ENCODE results near the gene UTP15. TPM values are rescaled to one million over a fixed set of nuclear protein-coding genes. Genes with fewer than 3 reads are reported as not detected.

UTP15 gene
- polyA plus RNA-seq, 3 donors, result 2.8 to 8.6 (median 2.8) TPM

GRCh38 chr5:73587923-73588322 is 22.4 kb downstream of the UTP15 start:
- Histone ChIP-seq H3K27me3 (ENCODE audit: control insufficient read depth in 2 of 2, insufficient read depth in 2 of 2, low read length in 2 of 2) (no peaks in the 10 kb centered on the region), H3K36me3 (replicated peaks in 1 of 2; ENCODE audit: control insufficient read depth in 1 of 2, insufficient read depth in 2 of 2, low read length in 2 of 2) (no peaks in the 10 kb centered on the region), H3K9ac (ENCODE audit: insufficient read depth, low read length, poor library complexity, severe bottlenecking) (no peak overlapping the region), H3K4me3 (replicated peaks in 1 of 3; ENCODE audit: low read depth in 2 of 3, low read length in 3 of 3) (no peak overlapping the region), H3K4me1 (ENCODE audit: control insufficient read depth in 1 of 2, insufficient read depth in 2 of 2, low read length in 2 of 2) (no peaks in the 10 kb centered on the region), H3K9me3 (replicated peaks in 1 of 2; ENCODE audit: control insufficient read depth in 1 of 2, insufficient read depth in 1 of 2, low read length in 2 of 2) (no peaks in the 10 kb centered on the region), H3K79me2 (ENCODE audit: insufficient read depth, low read length) (no peaks in the 10 kb centered on the region), H4K20me1 (ENCODE audit: insufficient read depth, low read length) (no peaks in the 10 kb centered on the region), H2AFZ (ENCODE audit: insufficient read depth, low read depth, low read length, poor library complexity, severe bottlenecking) (no peak overlapping the region), H3K4me2 (replicated peaks; ENCODE audit: extremely low read depth, low read length, poor library complexity, severe bottlenecking) (no peak overlapping the region), H3K27ac (ENCODE audit: low read depth in 1 of 2, low read length in 2 of 2) (no peak overlapping the region)
- H3K27me3 Mint-ChIP-seq (ENCODE audit: low read depth in 3 of 3), result peaks cover 0 to 4% (median 1%) of the 10 kb centered on the region in 3 donors
- no peak overlapping the region for H3K4me3 Mint-ChIP-seq
- WGBS (ENCODE audit: insufficient coverage), result no CpG with 5 or more reads among the region's 1 CpG
- DNase-seq, result no peak
- no peaks in the 10 kb centered on the region for H3K4me1 Mint-ChIP-seq
- no peak for TF ChIP-seq CTCF (IDR thresholded peaks at IDR 0.05)
- H3K27ac Mint-ChIP-seq, result no peak overlapping the region
- intact Hi-C loops (cut with micrococcal nuclease), result no loop called here
- no peaks in the 10 kb centered on the region for H3K9me3 Mint-ChIP-seq
- no peaks in the 10 kb centered on the region for H3K36me3 Mint-ChIP-seq

GRCh38 chr5:73591102-73591695 is 25.7 kb downstream of the UTP15 start:
- Histone ChIP-seq H3K27ac (ENCODE audit: low read depth in 1 of 2, low read length in 2 of 2) (no peak overlapping the region), H3K27me3 (ENCODE audit: control insufficient read depth in 2 of 2, insufficient read depth in 2 of 2, low read length in 2 of 2) (no peaks in the 10 kb centered on the region), H3K4me3 (replicated peaks in 1 of 3; ENCODE audit: low read depth in 2 of 3, low read length in 3 of 3) (no peak overlapping the region), H3K4me2 (replicated peaks; ENCODE audit: extremely low read depth, low read length, poor library complexity, severe bottlenecking) (no peak overlapping the region), H3K36me3 (replicated peaks in 1 of 2; ENCODE audit: control insufficient read depth in 1 of 2, insufficient read depth in 2 of 2, low read length in 2 of 2) (no peaks in the 10 kb centered on the region), H3K9ac (ENCODE audit: insufficient read depth, low read length, poor library complexity, severe bottlenecking) (no peak overlapping the region), H3K4me1 (ENCODE audit: control insufficient read depth in 1 of 2, insufficient read depth in 2 of 2, low read length in 2 of 2) (no peaks in the 10 kb centered on the region), H2AFZ (ENCODE audit: insufficient read depth, low read depth, low read length, poor library complexity, severe bottlenecking) (no peak overlapping the region), H3K79me2 (ENCODE audit: insufficient read depth, low read length) (no peaks in the 10 kb centered on the region), H4K20me1 (ENCODE audit: insufficient read depth, low read length) (no peaks in the 10 kb centered on the region), H3K9me3 (replicated peaks in 1 of 2; ENCODE audit: control insufficient read depth in 1 of 2, insufficient read depth in 1 of 2, low read length in 2 of 2) (no peaks in the 10 kb centered on the region)
- Mint-ChIP-seq H3K36me3 (no peaks in the 10 kb centered on the region), H3K4me3 (no peak overlapping the region), H3K27me3 (ENCODE audit: low read depth in 3 of 3) (peaks cover 0 to 4% (median 1%) of the 10 kb centered on the region in 3 donors), H3K27ac (no peak overlapping the region), H3K4me1 (no peaks in the 10 kb centered on the region), H3K9me3 (no peaks in the 10 kb centered on the region)
- no CpG with 5 or more reads among the region's 4 CpGs for WGBS (ENCODE audit: insufficient coverage)
- DNase-seq, result peak; percentile 43 to 61 (median 54)
- TF ChIP-seq CTCF (IDR thresholded peaks at IDR 0.05), result peak; percentile 87
- intact Hi-C loops (cut with micrococcal nuclease), result loop anchor here (2.0 to 5.0 kb wide), 2 partner anchors 201 to 202 kb away; no protein-coding TSS in a partner anchor

All from CD14-positive monocyte (primary cell).